Peyer's patch (tissue), 4 donors: ENCODE results near the gene DDX39A.

Experiments used
- CTCF ChIP-seq, 6 experiments: fragments of 450-650 bp in 4 of 6; fragments of 200-600 bp in 2 of 6; sonication (generic) in 1 of 6; IDR thresholded peaks; one replicate each; pipeline ENCODE4 v1.5.1; 2017 to 2019; ENCODE audit warnings: antibody characterized with exemption in 6 of 6, mild to moderate bottlenecking in 3 of 6, moderate library complexity in 1 of 6
- POLR2A ChIP-seq, 2 donors: fragments of 450-650 bp; IDR thresholded peaks; one replicate each; pipeline ENCODE4 v1.5.1; 2017; ENCODE audit warnings: antibody characterized with exemption in 2 of 2, mild to moderate bottlenecking in 2 of 2, moderate library complexity in 2 of 2

GRCh38 chr19:14427461-14427860 lies 8.3 kb upstream of the DDX39A start:
- TF ChIP-seq CTCF (IDR thresholded peaks at IDR 0.05) (no peak), POLR2A (IDR thresholded peaks at IDR 0.05) (no peak)
